AG09309 (cell line): Measurements from ENCODE around the gene TMEM52B.
"Not testable (repeated sequence)": the region's sequence is repeated elsewhere in the genome, so short reads cannot be mapped to it uniquely, and the experiment has no call there.

Experiments used
- DNase-seq: peaks from one replicate; pipeline ENCODE4 v3.0.0-alpha.2; 2010; ENCODE audit warnings: low read depth
- H3K4me3 ChIP-seq: 2 replicates; pipeline ENCODE4 v1.5.1; 2011; ENCODE audit warnings: mild to moderate bottlenecking, low read depth, low read length, moderate library complexity; ENCODE audit not compliant: control insufficient read depth
- TF ChIP-seq, protein P1 (sequence below): IDR thresholded peaks from 2 replicates; pipeline ENCODE4 v1.5.1; 2011; ENCODE audit warnings: mild to moderate bottlenecking, low read depth, low read length, inconsistent platforms; ENCODE audit not compliant: insufficient read depth, control insufficient read depth; ENCODE audit errors: missing control alignments

The TMEM52B gene

DNA sequence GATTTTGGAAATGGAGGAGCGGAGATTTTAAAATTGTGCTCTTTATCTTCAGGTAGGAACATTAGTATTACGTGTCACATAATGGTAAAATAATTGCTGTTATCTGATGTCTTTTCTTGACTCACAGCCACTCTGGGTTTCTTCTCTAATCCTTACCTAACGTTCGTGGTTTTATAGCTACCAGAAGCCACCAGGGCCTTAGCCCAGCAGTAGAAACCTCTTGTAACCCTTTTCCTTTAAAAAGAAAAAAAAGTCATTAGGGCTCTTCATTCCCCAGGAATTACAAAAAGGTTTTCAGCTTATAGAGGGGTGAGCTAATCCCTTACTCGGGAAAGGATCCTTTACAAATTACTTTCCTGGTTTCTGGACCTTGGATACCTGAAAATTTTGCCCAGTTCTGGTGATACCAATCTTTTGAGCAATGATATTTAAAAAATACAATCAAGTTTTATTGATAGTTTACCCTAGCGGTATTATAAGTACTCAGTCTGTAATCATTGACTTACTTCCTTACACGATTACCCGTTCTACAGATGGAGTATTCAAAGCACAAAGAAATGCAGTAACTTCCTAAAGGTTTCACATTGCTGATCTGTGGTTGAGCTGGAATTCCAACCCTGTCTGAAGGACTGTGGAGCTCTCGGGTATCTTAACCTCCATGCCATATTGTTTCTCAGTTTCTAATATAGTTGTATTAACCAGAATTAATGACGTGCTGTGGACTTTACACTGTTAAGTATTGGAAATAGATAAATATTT, 35.5 kb downstream of the TMEM52B start:
- no peak for DNase-seq
- TF ChIP-seq, protein P1, sequence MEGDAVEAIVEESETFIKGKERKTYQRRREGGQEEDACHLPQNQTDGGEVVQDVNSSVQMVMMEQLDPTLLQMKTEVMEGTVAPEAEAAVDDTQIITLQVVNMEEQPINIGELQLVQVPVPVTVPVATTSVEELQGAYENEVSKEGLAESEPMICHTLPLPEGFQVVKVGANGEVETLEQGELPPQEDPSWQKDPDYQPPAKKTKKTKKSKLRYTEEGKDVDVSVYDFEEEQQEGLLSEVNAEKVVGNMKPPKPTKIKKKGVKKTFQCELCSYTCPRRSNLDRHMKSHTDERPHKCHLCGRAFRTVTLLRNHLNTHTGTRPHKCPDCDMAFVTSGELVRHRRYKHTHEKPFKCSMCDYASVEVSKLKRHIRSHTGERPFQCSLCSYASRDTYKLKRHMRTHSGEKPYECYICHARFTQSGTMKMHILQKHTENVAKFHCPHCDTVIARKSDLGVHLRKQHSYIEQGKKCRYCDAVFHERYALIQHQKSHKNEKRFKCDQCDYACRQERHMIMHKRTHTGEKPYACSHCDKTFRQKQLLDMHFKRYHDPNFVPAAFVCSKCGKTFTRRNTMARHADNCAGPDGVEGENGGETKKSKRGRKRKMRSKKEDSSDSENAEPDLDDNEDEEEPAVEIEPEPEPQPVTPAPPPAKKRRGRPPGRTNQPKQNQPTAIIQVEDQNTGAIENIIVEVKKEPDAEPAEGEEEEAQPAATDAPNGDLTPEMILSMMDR: no peak
- H3K4me3 ChIP-seq: peak overlapping the region; percentile 96

DNA sequence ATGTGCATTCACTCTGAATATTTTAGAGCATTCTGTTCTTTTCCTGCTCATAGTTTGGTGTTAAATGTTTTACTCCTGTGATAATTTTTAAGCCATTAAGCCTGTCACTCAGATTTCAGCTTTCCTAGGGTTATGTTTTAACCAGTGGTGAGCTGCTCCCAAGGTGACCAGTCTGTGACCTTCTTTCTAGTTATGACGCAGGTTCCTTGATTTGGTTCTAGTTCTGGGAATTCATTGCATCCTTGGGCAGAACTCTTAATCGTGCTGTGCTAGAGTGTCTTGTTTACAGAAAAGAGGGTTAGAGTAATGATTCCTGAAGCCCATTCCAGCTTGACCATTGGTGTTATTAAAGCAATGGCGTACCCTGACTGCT, 36.0 kb downstream of the TMEM52B start:
- TF ChIP-seq, protein P1: no peak
- peak overlapping the region; percentile 30 for H3K4me3 ChIP-seq

DNA sequence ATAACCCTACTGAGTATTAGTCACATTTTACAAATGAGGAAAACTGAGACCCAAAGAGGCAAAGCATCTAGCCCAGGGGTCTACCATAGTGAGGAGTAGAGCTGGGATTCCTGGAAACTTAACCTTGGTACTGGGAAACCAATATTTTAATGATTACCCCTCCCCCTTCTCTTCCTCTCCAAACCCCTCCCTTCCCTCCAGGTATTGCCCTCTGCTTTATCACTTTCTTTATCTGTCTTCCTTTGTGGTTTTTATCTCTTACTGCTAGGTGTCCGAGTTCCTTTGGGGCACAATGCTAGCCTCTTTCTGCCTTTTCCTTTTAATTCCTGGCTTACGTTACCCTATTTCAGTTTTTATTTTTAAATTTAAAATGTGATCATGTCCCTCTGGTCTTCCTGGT, 36.6 kb downstream of the TMEM52B start:
- DNase-seq: no peak
- no peak overlapping the region for H3K4me3 ChIP-seq
- TF ChIP-seq, protein P1: no peak

More for the DNA sequence above, 36.0 kb downstream of the TMEM52B start:
- no peak for DNase-seq

DNA sequence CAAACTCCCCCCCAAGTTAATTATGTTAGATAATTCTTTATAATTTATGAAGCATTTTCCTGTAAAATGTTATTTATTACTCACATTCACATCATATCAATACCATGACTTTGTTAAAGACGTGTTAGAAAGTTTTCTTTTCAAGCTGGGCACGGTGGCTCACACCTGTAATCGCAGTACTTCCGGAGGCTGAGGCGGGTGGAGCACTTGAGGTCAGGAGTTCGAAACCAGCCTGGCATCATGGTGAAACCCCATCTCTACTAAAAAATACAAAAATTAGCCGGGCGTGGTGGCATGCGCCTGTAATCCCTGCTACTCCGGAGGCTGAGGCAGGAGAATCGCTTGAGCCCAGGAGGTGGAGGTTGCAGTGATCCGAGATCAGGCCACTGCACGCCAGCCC, 37.1 kb downstream of the TMEM52B start:
- not testable (repeated sequence) for DNase-seq

DNA sequence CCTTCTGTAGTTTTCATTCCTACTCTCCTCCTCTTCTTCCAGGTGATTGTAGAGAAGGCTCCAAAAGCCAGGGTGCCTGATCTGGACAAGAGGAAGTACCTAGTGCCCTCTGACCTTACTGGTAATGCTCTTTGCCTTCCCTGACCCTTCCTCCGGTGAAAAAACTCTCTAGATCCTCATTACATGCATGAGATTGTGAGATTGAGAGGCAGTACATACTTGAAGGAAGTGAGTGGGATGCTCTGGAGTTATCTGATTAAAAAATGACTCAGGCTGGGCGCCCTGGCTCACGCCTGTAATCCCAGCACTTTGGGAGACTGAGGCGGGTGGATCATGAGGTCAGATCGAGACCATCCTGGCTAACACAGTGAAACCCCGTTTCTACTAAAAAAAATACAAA, 39.2 kb downstream of the TMEM52B start:
- H3K4me3 ChIP-seq: no peak overlapping the region
- DNase-seq: no peak
- TF ChIP-seq, protein P1: no peak

More for the DNA sequence above, 37.1 kb downstream of the TMEM52B start:
- not testable (repeated sequence) for H3K4me3 ChIP-seq

DNA sequence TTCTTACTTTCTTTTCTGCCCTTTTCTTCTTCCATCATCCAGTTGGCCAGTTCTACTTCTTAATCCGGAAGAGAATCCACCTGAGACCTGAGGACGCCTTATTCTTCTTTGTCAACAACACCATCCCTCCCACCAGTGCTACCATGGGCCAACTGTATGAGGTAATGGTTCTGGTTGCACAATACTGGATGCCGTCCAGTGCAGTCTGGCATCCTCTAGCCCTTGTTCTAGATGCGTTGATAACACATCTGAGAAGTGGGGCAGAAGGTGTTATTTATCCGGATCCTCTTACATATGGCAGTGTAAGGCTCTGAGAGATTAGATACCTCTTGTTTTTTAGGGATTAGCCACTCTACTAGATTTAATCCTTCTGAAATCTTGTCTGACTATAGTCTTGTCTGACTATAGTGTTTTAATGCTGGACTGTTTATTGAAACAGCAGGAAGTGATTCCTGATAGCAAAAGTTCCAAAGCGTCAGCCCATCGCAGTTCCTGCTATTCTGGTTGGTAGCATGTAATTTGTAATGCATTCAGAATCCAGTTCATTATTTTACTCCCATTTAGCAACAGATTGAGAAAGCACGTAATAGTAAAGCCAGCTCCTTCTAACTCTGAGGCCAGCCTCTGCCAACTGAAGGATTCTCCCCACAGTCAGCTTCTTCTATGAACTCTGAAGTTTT, 41.7 kb downstream of the TMEM52B start:
- TF ChIP-seq, protein P1: no peak
- DNase-seq: no peak
- no peak overlapping the region for H3K4me3 ChIP-seq

DNA sequence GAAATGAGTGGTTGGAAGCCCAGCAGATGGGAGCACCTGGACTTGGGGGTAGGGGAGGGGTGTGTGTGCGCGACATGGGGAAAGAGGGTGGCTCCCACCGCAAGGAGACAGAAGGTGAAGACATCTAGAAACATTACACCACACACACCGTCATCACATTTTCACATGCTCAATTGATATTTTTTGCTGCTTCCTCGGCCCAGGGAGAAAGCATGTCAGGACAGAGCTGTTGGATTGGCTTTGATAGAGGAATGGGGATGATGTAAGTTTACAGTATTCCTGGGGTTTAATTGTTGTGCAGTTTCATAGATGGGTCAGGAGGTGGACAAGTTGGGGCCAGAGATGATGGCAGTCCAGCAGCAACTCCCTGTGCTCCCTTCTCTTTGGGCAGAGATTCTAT, 43.0 kb downstream of the TMEM52B start:
- no peak overlapping the region for H3K4me3 ChIP-seq
- no peak for DNase-seq
- TF ChIP-seq, protein P1: no peak
